H1 (cell line): ENCODE measurements around the gene KCNQ2. TPM values are rescaled to one million over a fixed set of nuclear protein-coding genes. Genes with fewer than 3 reads are reported as not detected.

ENCODE experiments used
- CTCF ChIA-PET: fragments of 300-600 bp; sonication (Branson Sonifier 250); formaldehyde crosslinking; loops from one replicate; lab custom pipeline; 2021; ENCODE audit not compliant: partially characterized antibody; lab: Charles Lee
- POLR2A ChIA-PET: fragments of 300-600 bp; sonication (Branson Sonifier 250); formaldehyde crosslinking; loops from one replicate; lab custom pipeline; 2021; ENCODE audit warnings: inconsistent platforms; ENCODE audit not compliant: partially characterized antibody; lab: Charles Lee
- DNase-seq, 2 experiments: peaks; one replicate each; pipeline versions ENCODE4 v3.0.0 to v3.0.0-alpha.2; 2010 to 2022; ENCODE audit warnings: low spot score in 2 of 2, low read depth in 1 of 2, mixed read lengths in 1 of 2
- FAIRE-seq: peaks from 2 replicates; lab custom pipeline; 2011; peaks lifted over from hg19 to GRCh38; lab: Jason Lieb, UNC
- H2AFZ ChIP-seq: 2 replicates; pipeline ENCODE4 v1.8.1; 2012; ENCODE audit warnings: low read length, inconsistent platforms
- H2AK5ac ChIP-seq: 2 replicates; pipeline ENCODE4 v1.6.1; 2013; ENCODE audit warnings: low read depth, low read length
- H2BK120ac ChIP-seq: replicated peaks from 2 replicates; pipeline ENCODE3; 2013; ENCODE audit warnings: low read depth, low read length, inconsistent platforms
- H2BK12ac ChIP-seq: 2 replicates; pipeline ENCODE4 v1.6.1; 2013; ENCODE audit warnings: low read depth, low read length
- H2BK15ac ChIP-seq: 2 replicates; pipeline ENCODE4 v1.6.1; 2013; ENCODE audit warnings: low read length
- H2BK20ac ChIP-seq: 2 replicates; pipeline ENCODE4 v1.6.1; 2013; ENCODE audit warnings: low read length
- H2BK5ac ChIP-seq: 2 replicates; pipeline ENCODE4 v1.6.1; 2013; ENCODE audit warnings: low read depth, low read length
- H3K14ac ChIP-seq: 2 replicates; pipeline ENCODE4 v1.6.1; 2013; ENCODE audit warnings: inconsistent platforms; ENCODE audit not compliant: insufficient read length
- H3K18ac ChIP-seq: 2 replicates; pipeline ENCODE4 v1.6.1; 2013; ENCODE audit warnings: low read length; ENCODE audit errors: extremely low read depth
- H3K23ac ChIP-seq: 2 replicates; pipeline ENCODE4 v1.6.1; 2013; ENCODE audit warnings: inconsistent platforms; ENCODE audit not compliant: insufficient read length
- H3K23me2 ChIP-seq: 2 replicates; pipeline ENCODE4 v1.6.1; 2013; ENCODE audit warnings: low read depth, low read length
- H3K27ac ChIP-seq: 2 replicates; pipeline ENCODE4 v1.6.1; 2011; ENCODE audit warnings: low read depth, low read length, inconsistent platforms
- H3K27me3 ChIP-seq, 4 experiments: replicated peaks in 1 of 4; 1 replicate in 1 of 4; 2 replicates in 3 of 4; pipeline versions ENCODE4 v1.6.1 to v1.8.1; 2011 to 2013; ENCODE audit warnings: low read length in 3 of 4, mild to moderate bottlenecking in 3 of 4, inconsistent platforms in 2 of 4, mixed read lengths in 2 of 4, moderate library complexity in 1 of 4; ENCODE audit not compliant: control insufficient read depth in 3 of 4, insufficient read depth in 3 of 4; ENCODE audit errors: extremely low read depth in 1 of 4
- H3K36me3 ChIP-seq, 4 experiments: 2 replicates each; pipeline versions ENCODE4 v1.6.1 to v1.8.1; 2011 to 2013; ENCODE audit warnings: mild to moderate bottlenecking in 4 of 4, low read length in 3 of 4, moderate library complexity in 2 of 4, control low read depth in 1 of 4, inconsistent platforms in 1 of 4; ENCODE audit not compliant: insufficient read depth in 4 of 4, control insufficient read depth in 2 of 4
- H3K4ac ChIP-seq: replicated peaks from 2 replicates; pipeline ENCODE3; 2013; ENCODE audit warnings: low read length, low read depth, mixed read lengths, inconsistent platforms; ENCODE audit not compliant: insufficient read length
- H3K4me1 ChIP-seq, 4 experiments: replicated peaks in 1 of 4; 1 replicate in 1 of 4; 2 replicates in 3 of 4; pipeline versions ENCODE4 v1.6.1 to v1.8.1; 2011 to 2013; ENCODE audit warnings: low read length in 3 of 4, inconsistent platforms in 2 of 4, mixed read lengths in 1 of 4; ENCODE audit not compliant: insufficient read depth in 4 of 4, control insufficient read depth in 3 of 4
- H3K4me2 ChIP-seq, 2 experiments: 2 replicates each; pipeline versions ENCODE4 v1.6.1 to v1.8.1; 2011 to 2013; ENCODE audit warnings: low read depth in 2 of 2, low read length in 2 of 2, control low read depth in 1 of 2, inconsistent platforms in 1 of 2, mild to moderate bottlenecking in 1 of 2; ENCODE audit not compliant: insufficient read depth in 1 of 2
- H3K4me3 ChIP-seq, 4 experiments: fragments of 200-600, 300-600 bp in 1 of 4; sonication (generic), shearing (Covaris generic), sonication (Bioruptor Twin) in 1 of 4; 2 replicates each; pipeline versions ENCODE4 v1.5.1 to v1.8.1; 2011 to 2016; ENCODE audit warnings: low read length in 4 of 4, low read depth in 3 of 4, control low read depth in 2 of 4, inconsistent platforms in 2 of 4, mild to moderate bottlenecking in 2 of 4, mixed read lengths in 1 of 4, moderate library complexity in 1 of 4; ENCODE audit not compliant: insufficient read depth in 2 of 4; ENCODE audit errors: extremely low read depth in 1 of 4
- H3K56ac ChIP-seq: replicated peaks from 2 replicates; pipeline ENCODE3; 2013; ENCODE audit warnings: low read depth, mild to moderate bottlenecking, mixed read lengths, low read length, inconsistent platforms; ENCODE audit not compliant: insufficient read length
- H3K79me1 ChIP-seq: 2 replicates; pipeline ENCODE4 v1.6.1; 2013; ENCODE audit warnings: low read depth, low read length, control low read depth
- H3K79me2 ChIP-seq, 2 experiments: 2 replicates each; pipeline versions ENCODE4 v1.6.1 to v1.8.1; 2012 to 2013; ENCODE audit warnings: low read length in 2 of 2, mild to moderate bottlenecking in 2 of 2, inconsistent platforms in 1 of 2; ENCODE audit not compliant: insufficient read depth in 2 of 2, control insufficient read depth in 1 of 2
- H3K9ac ChIP-seq, 4 experiments: replicated peaks in 1 of 4; 1 replicate in 1 of 4; 2 replicates in 3 of 4; pipeline versions ENCODE4 v1.6.1 to v1.8.1; 2011 to 2013; ENCODE audit warnings: low read depth in 3 of 4, low read length in 3 of 4, control low read depth in 2 of 4, mild to moderate bottlenecking in 2 of 4, moderate library complexity in 2 of 4, inconsistent platforms in 1 of 4; ENCODE audit errors: extremely low read depth in 1 of 4
- H3K9me3 ChIP-seq, 2 experiments: 2 replicates each; pipeline versions ENCODE4 v1.6.1 to v1.8.1; 2012 to 2013; ENCODE audit warnings: mild to moderate bottlenecking in 2 of 2, moderate library complexity in 2 of 2, control low read depth in 1 of 2, inconsistent platforms in 1 of 2, low read depth in 1 of 2, low read length in 1 of 2, mixed read lengths in 1 of 2; ENCODE audit not compliant: insufficient read depth in 2 of 2
- H4K20me1 ChIP-seq, 2 experiments: replicated peaks in 1 of 2; 2 replicates each; pipeline versions ENCODE3 to v1.8.1; 2011 to 2013; ENCODE audit warnings: inconsistent platforms in 2 of 2, low read length in 2 of 2, mild to moderate bottlenecking in 1 of 2; ENCODE audit not compliant: insufficient read depth in 2 of 2, control insufficient read depth in 1 of 2
- H4K5ac ChIP-seq: 2 replicates; pipeline ENCODE4 v1.6.1; 2013; ENCODE audit warnings: low read length, low read depth, mixed read lengths, inconsistent platforms; ENCODE audit not compliant: insufficient read length
- H4K8ac ChIP-seq: 2 replicates; pipeline ENCODE4 v1.8.0; 2013; ENCODE audit warnings: mild to moderate bottlenecking, moderate library complexity, low read length, inconsistent platforms; ENCODE audit not compliant: insufficient read depth; ENCODE audit errors: extremely low read depth
- H4K91ac ChIP-seq: replicated peaks from 2 replicates; pipeline ENCODE3; 2013; ENCODE audit warnings: low read length, mixed read lengths, inconsistent platforms; ENCODE audit not compliant: insufficient read length
- CBX5 ChIP-seq: fragments of 300-800, 300-1000 bp; sonication (generic); IDR thresholded peaks from 2 replicates; pipeline ENCODE4 v1.7.1; 2016; ENCODE audit warnings: antibody characterized with exemption, low read length, low read depth
- CTBP2 ChIP-seq: IDR thresholded peaks from 2 replicates; pipeline ENCODE4 v1.7.0; 2011; ENCODE audit warnings: borderline replicate concordance, mild to moderate bottlenecking, moderate library complexity, mixed read lengths, low read length; ENCODE audit not compliant: insufficient read depth, insufficient read length
- EGR1 ChIP-seq: IDR thresholded peaks from 2 replicates; pipeline ENCODE4 v1.6.1; 2011; ENCODE audit warnings: low read depth, low read length, borderline replicate concordance
- EP300 ChIP-seq, 2 experiments: IDR thresholded peaks; 1 replicate in 1 of 2; 2 replicates in 1 of 2; pipeline ENCODE4 v1.6.1; 2011 to 2012; ENCODE audit warnings: low read depth in 2 of 2, low read length in 2 of 2, mild to moderate bottlenecking in 2 of 2, borderline replicate concordance in 1 of 2, inconsistent platforms in 1 of 2, moderate library complexity in 1 of 2
- GABPA ChIP-seq: IDR thresholded peaks from 2 replicates; pipeline ENCODE4 v1.6.1; 2011; ENCODE audit warnings: mild to moderate bottlenecking, low read length, moderate library complexity, borderline replicate concordance; ENCODE audit not compliant: insufficient read depth
- JUN ChIP-seq: IDR thresholded peaks from 2 replicates; pipeline ENCODE4 v1.6.1; 2011; ENCODE audit warnings: low read depth, mild to moderate bottlenecking, improper control_type of control experiment, low read length
- PHF8 ChIP-seq: fragments of 200-600 bp; sonication (generic); conservative IDR thresholded peaks from 2 replicates; pipeline ENCODE4 v1.7.1; 2012; ENCODE audit warnings: low read depth, mild to moderate bottlenecking, inconsistent platforms, low read length, moderate library complexity
- POLR2A ChIP-seq, 2 experiments: IDR thresholded peaks; 1 replicate in 1 of 2; 2 replicates in 1 of 2; pipeline ENCODE4 v1.6.1; 2011; ENCODE audit warnings: low read depth in 2 of 2, low read length in 2 of 2, mild to moderate bottlenecking in 2 of 2; ENCODE audit errors: control extremely low read depth in 1 of 2
- POU5F1 ChIP-seq: IDR thresholded peaks from 2 replicates; pipeline ENCODE4 v1.6.1; 2011; ENCODE audit warnings: low read depth, mild to moderate bottlenecking, low read length, moderate library complexity
- TAF7 ChIP-seq: optimal IDR thresholded peaks from 2 replicates; pipeline ENCODE3; 2011; ENCODE audit warnings: low read depth, mild to moderate bottlenecking, inconsistent platforms, low read length, moderate library complexity, borderline replicate concordance
- TCF12 ChIP-seq: IDR thresholded peaks from 2 replicates; pipeline ENCODE4 v1.6.1; 2011; ENCODE audit warnings: low read depth, mild to moderate bottlenecking, low read length
- YY1 ChIP-seq: IDR thresholded peaks from 2 replicates; pipeline ENCODE4 v1.6.1; 2011; ENCODE audit warnings: low read depth, mild to moderate bottlenecking, low read length
- WGBS, 2 experiments: shearing (Covaris generic) in 1 of 2; methylation state at CpG; one replicate each; pipeline versions ENCODE4 v1.1.6 to v1.1.7; 2013 to 2015; ENCODE audit warnings: low lambda C conversion rate in 2 of 2, mixed read lengths in 2 of 2, inconsistent platforms in 1 of 2, low coverage in 1 of 2, missing lambda C conversion rate in 1 of 2; ENCODE audit not compliant: insufficient replicate concordance in 2 of 2, insufficient coverage in 1 of 2, insufficient read length in 1 of 2; ENCODE audit errors: extremely low coverage in 1 of 2, missing lambda C conversion rate in 1 of 2; 5-methylcytosine and 5-hydroxymethylcytosine counted together
- polyA plus RNA-seq, 7 experiments: library from polyadenylated mRNA; depleted of rRNA in 3 of 7; stranded (reverse) in 5 of 7; unstranded in 2 of 7; fragments of >200 nt in 5 of 7; fragments of 200-250 nt in 2 of 7; gene quantifications; 1 replicate in 5 of 7; 2 replicates in 1 of 7; 4 replicates in 1 of 7; pipeline versions ENCODE4 v1.2.1 to v1.2.3, GENCODE V29; 2011 to 2013; ENCODE audit warnings: missing spikeins in 2 of 7, mixed read lengths in 2 of 7
- total RNA-seq: library from RNA; stranded (reverse); fragmentation: NEBNext Ultra II Directional; extraction: Animal tissue kit (Norgen Biotek cat#: 25700); gene quantifications from 2 replicates; pipeline ENCODE4 v1.2.1, GENCODE V29; 2021

KCNQ2 gene
- total and polyA plus RNA-seq, 2 of the 8 experiments (the other 6 are each of a cell fraction or from before 2014, with no cell fraction given) = 82.6 to 243 TPM

DNA sequence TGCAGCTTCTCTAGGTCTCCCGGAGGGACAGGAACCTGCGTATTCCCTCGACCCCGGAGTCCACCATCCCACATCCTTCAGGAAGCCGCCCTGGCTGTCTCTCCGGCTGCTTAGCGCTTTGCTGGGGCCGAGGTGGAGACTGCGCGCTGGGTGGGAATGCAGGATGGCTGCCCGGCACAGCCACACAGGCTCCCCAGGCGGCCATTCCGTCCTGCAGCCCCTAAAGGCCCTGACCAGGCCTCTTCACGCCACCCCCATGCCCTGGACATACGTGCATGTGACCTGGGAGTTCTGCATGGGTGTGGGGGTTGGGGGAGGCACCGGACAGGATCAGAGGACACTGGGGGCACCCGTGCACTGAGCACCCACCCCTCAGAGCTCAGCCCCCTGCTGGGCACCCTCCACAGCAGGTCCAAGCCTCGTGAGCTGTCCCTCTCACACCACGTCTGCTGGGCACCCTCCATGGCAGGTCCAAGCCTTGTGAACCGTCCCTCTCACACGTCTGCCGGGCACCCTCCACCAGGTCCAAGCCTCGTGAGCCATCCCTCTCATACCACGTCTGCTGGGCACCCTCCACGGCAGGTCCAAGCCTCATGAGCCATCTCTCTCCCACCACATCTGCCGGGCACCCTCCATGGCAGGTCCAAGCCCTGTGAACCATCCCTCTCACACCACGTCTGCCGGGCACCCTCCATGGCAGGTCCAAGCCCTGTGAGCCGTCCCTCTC, 70.9 kb downstream of the KCNQ2 start:
- Histone ChIP-seq H3K18ac (no peak overlapping the region), H4K5ac (no peak overlapping the region), H3K9ac (no peak overlapping the region), H3K79me1 (no peaks in the 10 kb centered on the region), H3K4ac (no peak overlapping the region), H3K4me3 (no peak overlapping the region), H3K23me2 (no peaks in the 10 kb centered on the region), H2BK20ac (no peak overlapping the region), H4K8ac (peak overlapping the region; percentile 51; the same call in 1 of the 2 replicates), H2AK5ac (0 out of 2 replicates have a peak overlapping the region, but pooled peaks have one; percentile 39), H4K91ac (no peak overlapping the region), H3K23ac (no peak overlapping the region), H3K56ac (no peak overlapping the region), H4K20me1 (peaks cover 0 to 4% of the 10 kb centered on the region in 2 experiments), H3K9me3 (no peaks in the 10 kb centered on the region), H3K79me2 (no peaks in the 10 kb centered on the region), H3K36me3 (no peaks in the 10 kb centered on the region), H3K14ac (no peak overlapping the region), H2BK5ac (peak overlapping the region; percentile 52; the same call in 1 of the 2 replicates), H2BK120ac (no peak overlapping the region), H2AFZ (no peak overlapping the region), H3K27ac (no peak overlapping the region), H2BK12ac (peak overlapping the region; percentile 94; the same call in 1 of the 2 replicates), H2BK15ac (no peak overlapping the region), H3K27me3 (no peaks in the 10 kb centered on the region), H3K4me1 (peaks cover 0 to 15% (median 9%) of the 10 kb centered on the region in 4 experiments; a peak in 4 of 7 replicates), H3K4me2 (no peak overlapping the region)
- ChIA-PET POLR2A (interaction anchor here (1.0 to 1.4 kb wide), 2 partner anchors 8 to 44 kb away, joined by 3 to 6 read pairs; no protein-coding TSS in a partner anchor), CTCF (interaction anchor here (0.9 to 1.4 kb wide), 4 partner anchors 8 to 178 kb away, joined by 3 to 7 read pairs (median 3); no protein-coding TSS in a partner anchor)
- no peak for DNase-seq
- FAIRE-seq = no peak
- 89% methylated on average over 27 of the region's 29 CpGs; no CpG with 5 or more reads in 1 of the 2 experiments for WGBS, 2 experiments
- TF ChIP-seq TAF7 (no peak), EGR1 (no peak), CBX5 (no peak), CTBP2 (no peak), PHF8 (no peak), TCF12 (no peak), YY1 (no peak), JUN (no peak), POU5F1 (no peak), GABPA (no peak), EP300 (IDR thresholded peaks at IDR 0.05; ENCODE audit: borderline replicate concordance in 1 of 2, low read depth in 2 of 2, low read length in 2 of 2) (no peak), POLR2A (IDR thresholded peaks at IDR 0.05; ENCODE audit: control extremely low read depth in 1 of 2, low read depth in 2 of 2, low read length in 2 of 2) (no peak)
